Loucy (cell line): ENCODE results near the gene SEPTIN2.
"Not testable (repeated sequence)": the region's sequence is repeated elsewhere in the genome, so short reads cannot be mapped to it uniquely, and the experiment has no call there.

Source experiments
- H2AFZ ChIP-seq: fragments of 200-600 bp; sonication (generic); 2 replicates; pipeline ENCODE4 v1.6.0; 2016; ENCODE audit warnings: antibody characterized with exemption, mild to moderate bottlenecking, low read length, moderate library complexity
- H3F3A ChIP-seq: fragments of 200-600 bp; 2 replicates; pipeline ENCODE4 v1.6.0; 2016; ENCODE audit warnings: antibody characterized with exemption, low read depth, mild to moderate bottlenecking
- H3K27me3 ChIP-seq: fragments of 200-600 bp; sonication (generic); 2 replicates; pipeline ENCODE4 v1.6.1; 2014; ENCODE audit warnings: low read length, mild to moderate bottlenecking; ENCODE audit not compliant: insufficient read depth, poor library complexity, severe bottlenecking
- H3K36me3 ChIP-seq: fragments of 200-600 bp; sonication (generic); 2 replicates; pipeline ENCODE4 v1.6.1; 2016; ENCODE audit warnings: low read length; ENCODE audit not compliant: insufficient read depth
- H3K4me1 ChIP-seq: fragments of 200-600 bp; sonication (generic); 2 replicates; pipeline ENCODE4 v1.5.1; 2014; ENCODE audit warnings: low read length, mild to moderate bottlenecking; ENCODE audit not compliant: insufficient read depth, poor library complexity, severe bottlenecking
- H3K4me2 ChIP-seq: fragments of 200-600 bp; sonication (generic); 2 replicates; pipeline ENCODE4 v1.6.0; 2014; ENCODE audit warnings: antibody characterized with exemption, low read length, low read depth, mild to moderate bottlenecking; ENCODE audit not compliant: poor library complexity, severe bottlenecking
- H3K4me3 ChIP-seq: fragments of 200-600 bp; sonication (generic); 2 replicates; pipeline ENCODE4 v1.5.1; 2014; ENCODE audit warnings: low read length, mild to moderate bottlenecking, mixed read lengths; ENCODE audit not compliant: poor library complexity, severe bottlenecking
- H3K79me2 ChIP-seq: fragments of 200-600 bp; sonication (generic); 2 replicates; pipeline ENCODE4 v1.6.1; 2014; ENCODE audit warnings: low read length; ENCODE audit not compliant: insufficient read depth
- H3K9ac ChIP-seq: fragments of 200-600 bp; sonication (generic); 2 replicates; pipeline ENCODE4 v1.6.0; 2014; ENCODE audit warnings: mild to moderate bottlenecking, low read depth, low read length, moderate library complexity; ENCODE audit not compliant: poor library complexity, severe bottlenecking
- H3K9me2 ChIP-seq: fragments of 200-600 bp; sonication (generic); replicated peaks from 2 replicates; pipeline ENCODE4 v1.6.1; 2016; ENCODE audit warnings: low read depth, low read length, mixed read lengths
- H3K9me3 ChIP-seq: fragments of 200-600 bp; sonication (generic); 2 replicates; pipeline ENCODE4 v1.6.1; 2014; ENCODE audit warnings: mild to moderate bottlenecking, antibody characterized with exemption, low read length, low read depth; ENCODE audit not compliant: insufficient read depth
- H4K20me1 ChIP-seq: fragments of 200-600 bp; sonication (generic); 2 replicates; pipeline ENCODE4 v1.6.0; 2014; ENCODE audit warnings: antibody characterized with exemption, low read length, mild to moderate bottlenecking; ENCODE audit not compliant: insufficient read depth, poor library complexity, severe bottlenecking
- EZH2phosphoT487 ChIP-seq: fragments of 200-600 bp; IDR thresholded peaks from 2 replicates; pipeline ENCODE4 v1.6.1; 2018; ENCODE audit warnings: antibody characterized with exemption, mild to moderate bottlenecking, moderate library complexity, borderline replicate concordance
- TF ChIP-seq, protein P1 (sequence below): fragments of 200-600 bp; sonication (generic); conservative IDR thresholded peaks from 2 replicates; pipeline ENCODE4 v1.5.1; 2014; ENCODE audit warnings: mild to moderate bottlenecking, antibody characterized with exemption, low read length

The SEPTIN2 gene

DNA sequence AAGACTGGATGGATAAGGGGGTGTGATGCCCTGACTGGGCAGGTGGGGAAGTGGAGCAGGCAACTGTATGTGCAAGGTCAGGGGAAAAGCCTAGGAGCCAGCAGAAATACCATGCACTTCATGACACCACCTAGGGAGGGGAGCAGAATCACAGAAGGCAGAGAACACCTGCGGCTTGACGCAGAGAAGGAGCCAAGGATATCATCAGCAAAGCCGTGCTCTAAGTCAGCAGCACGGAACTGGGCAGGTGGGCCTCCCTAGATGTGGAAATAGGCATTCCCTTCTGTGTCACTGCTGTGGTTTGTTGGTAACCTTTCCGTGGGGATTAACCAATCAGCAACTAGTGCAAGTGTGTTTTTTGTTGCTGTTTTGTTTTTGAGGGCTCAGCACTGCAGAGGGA, 41.6 kb upstream of the SEPTIN2 start:
- Histone ChIP-seq H2AFZ (no peak overlapping the region), H3K27me3 (no peaks in the 10 kb centered on the region), H3F3A (no peaks in the 10 kb centered on the region), H3K9ac (no peak overlapping the region), H3K9me2 (no peaks in the 10 kb centered on the region), H3K4me1 (peaks cover 23% of the 10 kb centered on the region), H3K79me2 (peaks cover 79% of the 10 kb centered on the region), H3K36me3 (no peaks in the 10 kb centered on the region), H4K20me1 (peaks cover 20% of the 10 kb centered on the region), H3K4me2 (no peak overlapping the region), H3K9me3 (0 out of 2 replicates have a peak, but pooled peaks cover 7% of the 10 kb centered on the region), H3K4me3 (no peak overlapping the region)
- no peak for TF ChIP-seq EZH2phosphoT487
- TF ChIP-seq, protein P1, sequence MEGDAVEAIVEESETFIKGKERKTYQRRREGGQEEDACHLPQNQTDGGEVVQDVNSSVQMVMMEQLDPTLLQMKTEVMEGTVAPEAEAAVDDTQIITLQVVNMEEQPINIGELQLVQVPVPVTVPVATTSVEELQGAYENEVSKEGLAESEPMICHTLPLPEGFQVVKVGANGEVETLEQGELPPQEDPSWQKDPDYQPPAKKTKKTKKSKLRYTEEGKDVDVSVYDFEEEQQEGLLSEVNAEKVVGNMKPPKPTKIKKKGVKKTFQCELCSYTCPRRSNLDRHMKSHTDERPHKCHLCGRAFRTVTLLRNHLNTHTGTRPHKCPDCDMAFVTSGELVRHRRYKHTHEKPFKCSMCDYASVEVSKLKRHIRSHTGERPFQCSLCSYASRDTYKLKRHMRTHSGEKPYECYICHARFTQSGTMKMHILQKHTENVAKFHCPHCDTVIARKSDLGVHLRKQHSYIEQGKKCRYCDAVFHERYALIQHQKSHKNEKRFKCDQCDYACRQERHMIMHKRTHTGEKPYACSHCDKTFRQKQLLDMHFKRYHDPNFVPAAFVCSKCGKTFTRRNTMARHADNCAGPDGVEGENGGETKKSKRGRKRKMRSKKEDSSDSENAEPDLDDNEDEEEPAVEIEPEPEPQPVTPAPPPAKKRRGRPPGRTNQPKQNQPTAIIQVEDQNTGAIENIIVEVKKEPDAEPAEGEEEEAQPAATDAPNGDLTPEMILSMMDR = no peak

DNA sequence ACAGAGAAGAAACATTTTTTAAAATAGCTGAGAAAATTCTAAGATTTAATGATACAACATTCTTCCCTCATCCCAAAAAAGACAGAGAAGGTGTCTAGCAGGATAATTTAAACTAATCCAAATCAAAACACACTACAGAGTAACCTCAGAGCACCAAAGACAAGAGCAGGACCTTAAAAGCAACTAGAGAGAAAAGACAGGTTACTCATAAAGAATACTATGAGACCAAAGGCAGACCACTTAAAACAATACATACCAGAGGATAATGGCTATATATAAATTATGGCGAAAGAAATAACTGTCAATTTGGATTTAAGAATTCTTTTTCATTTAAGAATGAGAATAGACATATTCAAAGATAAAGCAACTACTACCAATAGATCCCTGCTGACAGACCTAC, 40.2 kb upstream of the SEPTIN2 start:
- Histone ChIP-seq H2AFZ (no peak overlapping the region), H4K20me1 (peaks cover 21% of the 10 kb centered on the region), H3K9me3 (0 out of 2 replicates have a peak, but pooled peaks cover 7% of the 10 kb centered on the region), H3K9ac (no peak overlapping the region), H3K4me1 (peaks cover 17% of the 10 kb centered on the region), H3F3A (no peaks in the 10 kb centered on the region), H3K79me2 (peaks cover 78% of the 10 kb centered on the region), H3K36me3 (no peaks in the 10 kb centered on the region), H3K27me3 (no peaks in the 10 kb centered on the region), H3K4me2 (no peak overlapping the region), H3K9me2 (no peaks in the 10 kb centered on the region), H3K4me3 (no peak overlapping the region)
- no peak for TF ChIP-seq EZH2phosphoT487
- TF ChIP-seq, protein P1 = no peak

DNA sequence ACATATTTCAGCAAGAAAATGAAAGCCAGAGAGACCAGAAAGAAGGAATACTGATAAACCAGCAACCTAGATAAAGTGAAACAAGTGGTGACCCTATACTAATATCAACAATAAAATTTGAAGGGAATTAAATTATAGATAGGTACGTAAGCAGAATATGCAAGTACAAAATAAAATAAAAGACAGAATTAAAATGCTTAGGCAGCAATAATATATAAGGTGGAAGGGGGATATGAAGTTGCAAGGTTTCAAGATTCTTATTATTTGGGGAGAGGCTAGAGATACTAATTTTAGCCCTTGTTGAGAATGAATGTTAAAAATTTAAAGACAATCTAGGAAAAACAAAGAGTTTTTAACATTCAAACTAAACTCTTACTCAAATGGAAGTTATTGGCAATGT, 39.8 kb upstream of the SEPTIN2 start:
- no peaks in the 10 kb centered on the region for H3K36me3 ChIP-seq
- 0 out of 2 replicates have a peak, but pooled peaks cover 7% of the 10 kb centered on the region for H3K9me3 ChIP-seq
- no peaks in the 10 kb centered on the region for H3K27me3 ChIP-seq
- no peak overlapping the region for H2AFZ ChIP-seq
- H3K4me1 ChIP-seq = peaks cover 13% of the 10 kb centered on the region
- no peak overlapping the region for H3K4me3 ChIP-seq
- H3K9ac ChIP-seq = no peak overlapping the region
- H3K9me2 ChIP-seq = no peaks in the 10 kb centered on the region
- TF ChIP-seq, protein P1 = no peak
- TF ChIP-seq EZH2phosphoT487 = no peak
- H4K20me1 ChIP-seq = peaks cover 17% of the 10 kb centered on the region
- H3F3A ChIP-seq = no peaks in the 10 kb centered on the region
- no peak overlapping the region for H3K4me2 ChIP-seq
- H3K79me2 ChIP-seq = peaks cover 78% of the 10 kb centered on the region

DNA sequence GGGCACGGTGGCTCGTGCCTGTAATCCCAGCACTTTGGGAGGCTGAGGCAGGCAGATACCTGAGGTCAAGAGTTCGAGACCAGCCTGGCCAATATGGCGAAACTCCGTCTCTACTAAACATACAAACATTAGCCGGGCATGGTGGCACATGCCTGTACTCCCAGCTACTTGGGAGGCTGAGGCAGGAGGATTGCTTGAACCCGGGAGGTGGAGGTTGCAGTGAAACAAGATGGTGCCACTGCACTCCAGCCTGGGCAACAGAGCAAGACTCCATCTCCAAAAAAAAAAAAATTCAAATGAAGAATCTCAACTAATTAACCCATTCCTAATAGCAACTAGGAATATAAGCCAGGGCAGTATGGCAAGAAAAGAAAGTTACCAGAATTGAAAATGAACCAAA, 37.4 kb upstream of the SEPTIN2 start:
- not testable (repeated sequence) for H3K4me3 ChIP-seq, H3K4me1 ChIP-seq, H3K27me3 ChIP-seq, H3K9ac ChIP-seq, H3K4me2 ChIP-seq, H3K36me3 ChIP-seq, H2AFZ ChIP-seq, H3F3A ChIP-seq, H3K9me3 ChIP-seq, H3K9me2 ChIP-seq
- peaks cover 12% of the 10 kb centered on the region for H4K20me1 ChIP-seq
- peaks cover 74% of the 10 kb centered on the region for H3K79me2 ChIP-seq
